Activated T-cell treated with anti-CD3 and anti-CD28 coated beads for 4 hours (primary cell): Measurements from ENCODE around the gene NDUFB3.
"Not testable (repeated sequence)": the region's sequence is repeated elsewhere in the genome, so short reads cannot be mapped to it uniquely, and the experiment has no call there.

Source experiments
- DNase-seq: peaks from one replicate; pipeline ENCODE4 v3.0.0-alpha.2; 2020

NDUFB3 gene

GRCh38 chr2:201100497-201100896 lies 28.7 kb downstream of the NDUFB3 start:
- no peak for DNase-seq

DNA sequence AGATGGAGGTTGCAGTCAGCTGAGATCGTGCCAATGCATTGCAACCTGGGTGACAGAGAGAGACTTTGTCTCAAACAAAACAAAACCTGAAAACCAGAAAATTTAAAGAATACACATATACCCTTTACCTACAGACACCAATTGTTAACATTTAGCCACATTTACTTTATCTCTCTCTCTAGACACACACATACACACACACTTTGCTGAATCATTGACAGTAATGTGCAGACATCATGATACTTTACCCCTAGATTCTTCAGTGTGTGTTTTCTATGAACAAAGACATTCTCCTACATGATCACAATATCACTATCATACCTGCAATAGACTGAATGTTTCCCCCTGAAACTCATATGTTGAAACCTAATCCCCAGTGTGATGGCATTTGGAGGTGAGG lies 34.0 kb downstream of the NDUFB3 start:
- DNase-seq = no peak

DNA sequence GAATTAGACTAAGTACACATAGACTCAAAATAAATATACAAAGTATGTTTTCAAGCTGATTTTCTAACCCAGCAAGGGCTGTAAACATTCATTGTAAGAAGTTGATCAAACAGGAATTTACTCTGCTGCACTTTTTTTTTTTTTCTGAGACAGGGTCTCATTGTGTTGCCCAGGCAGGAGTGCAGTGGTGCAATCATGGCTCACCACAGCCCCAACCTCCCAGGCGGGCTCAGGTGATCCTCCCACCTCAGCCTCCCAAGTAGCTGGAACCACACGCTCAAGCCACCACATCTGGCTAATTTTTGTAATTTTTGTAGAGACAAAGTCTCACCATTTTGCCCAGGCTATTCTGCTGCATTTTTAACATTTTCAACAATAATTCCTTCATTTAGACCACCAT lies 35.8 kb downstream of the NDUFB3 start:
- DNase-seq = no peak

- no peak for DNase-seq
Measured at GRCh38 chr2:201108341-201108740, 36.5 kb downstream of the NDUFB3 start.

DNA sequence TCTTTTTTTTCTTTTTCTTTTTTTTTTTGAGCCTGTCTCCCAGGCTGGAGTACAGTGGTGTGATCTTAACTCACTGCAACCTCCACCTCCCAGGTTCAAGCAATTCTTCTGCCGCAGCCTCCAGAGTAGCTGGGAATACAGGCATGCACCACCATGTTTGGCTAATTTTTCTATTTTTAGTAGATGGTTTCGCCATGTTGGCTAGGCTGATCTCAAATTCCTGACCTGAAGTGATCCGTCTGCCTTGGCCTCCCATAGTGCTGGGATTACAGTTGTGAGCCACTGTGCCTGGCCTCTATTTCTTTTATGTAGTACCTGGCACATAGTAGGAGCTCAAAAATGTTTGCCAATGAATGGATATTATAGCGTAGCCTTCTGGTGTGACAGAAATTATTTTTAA lies 37.4 kb downstream of the NDUFB3 start:
- no peak for DNase-seq

DNA sequence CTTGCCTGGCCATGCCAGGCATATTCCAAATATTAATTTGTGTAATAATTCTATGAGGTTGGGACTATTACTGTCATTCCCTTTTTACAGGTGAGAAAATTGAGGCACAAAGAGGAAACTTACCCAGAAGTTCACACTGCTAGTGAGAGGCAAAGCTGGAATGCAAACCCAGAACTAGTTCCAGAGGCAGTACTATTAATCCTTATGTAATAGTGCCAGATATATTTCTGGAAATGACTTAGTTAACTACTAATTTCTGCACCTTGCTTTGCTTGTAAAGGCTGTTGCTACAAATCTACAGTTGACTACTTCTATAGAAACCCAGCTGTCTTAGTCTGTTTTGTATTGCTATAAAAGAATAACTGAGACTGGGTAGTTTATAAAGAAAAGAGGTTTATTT lies 38.8 kb downstream of the NDUFB3 start:
- DNase-seq = no peak

DNA sequence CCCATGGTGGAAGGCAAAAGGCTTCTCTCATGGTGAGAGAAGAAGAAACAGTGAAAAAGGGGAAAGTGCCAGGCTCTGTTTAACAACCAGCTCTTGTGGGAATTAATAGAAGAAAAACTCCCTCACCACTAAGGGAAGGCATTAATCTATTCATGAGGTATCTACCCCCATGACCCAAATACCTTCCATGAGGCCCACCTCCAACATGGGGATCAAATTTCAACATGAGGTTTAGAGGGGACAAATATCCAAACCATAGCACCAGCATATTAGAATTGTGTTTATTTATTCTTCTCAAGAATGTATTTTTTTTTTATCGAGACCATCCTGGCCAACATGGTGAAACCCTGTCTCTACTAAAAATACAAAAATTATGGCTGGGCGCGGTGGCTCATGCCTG lies 39.3 kb downstream of the NDUFB3 start:
- no peak for DNase-seq

- DNase-seq = no peak
Measured at GRCh38 chr2:201114350-201114749, 42.5 kb downstream of the NDUFB3 start.

- DNase-seq = no peak
Measured at GRCh38 chr2:201114846-201115245, 43.0 kb downstream of the NDUFB3 start.

DNA sequence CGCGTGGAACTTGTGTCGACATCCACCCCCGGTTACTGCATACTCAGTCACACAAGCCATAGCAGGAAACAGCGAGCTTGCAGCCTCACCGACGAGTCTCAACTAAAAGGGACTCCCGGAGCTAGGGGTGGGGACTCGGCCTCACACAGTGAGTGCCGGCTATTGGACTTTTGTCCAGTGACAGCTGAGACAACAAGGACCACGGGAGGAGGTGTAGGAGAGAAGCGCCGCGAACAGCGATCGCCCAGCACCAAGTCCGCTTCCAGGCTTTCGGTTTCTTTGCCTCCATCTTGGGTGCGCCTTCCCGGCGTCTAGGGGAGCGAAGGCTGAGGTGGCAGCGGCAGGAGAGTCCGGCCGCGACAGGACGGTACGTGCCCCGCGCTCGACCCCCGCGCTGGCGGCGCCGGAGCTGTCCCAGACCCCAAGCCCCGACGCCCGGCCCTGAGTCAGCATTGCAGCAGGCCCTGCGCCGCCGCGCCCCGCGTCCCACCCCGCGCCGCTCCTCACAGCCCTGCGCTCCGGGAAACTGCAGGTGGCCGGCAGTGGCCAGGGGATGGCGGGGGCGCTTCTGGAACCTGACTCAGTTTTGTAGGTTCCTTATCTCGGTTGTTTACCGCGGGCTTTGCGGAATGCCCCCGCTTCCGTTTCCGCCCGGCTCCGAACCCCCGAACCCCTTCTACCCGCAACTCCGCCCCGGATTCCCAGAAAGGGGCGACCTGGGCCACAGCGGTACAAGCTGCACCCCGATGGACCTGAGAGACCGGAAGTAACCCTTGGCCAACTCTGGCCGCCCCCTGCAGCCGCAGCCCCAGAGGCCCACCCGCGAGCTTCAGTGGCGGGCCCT lies 44.5 kb downstream of the NDUFB3 start, which contains the start of gene CFLAR:
Gene CFLAR, plus strand, starts transcription at position 50 of the 844 bp plus-strand sequence. CDS start 13,702 bp downstream, outside the sequence.
- DNase-seq = peak; percentile 62

GRCh38 chr2:201116959-201117734 lies 45.3 kb downstream of the NDUFB3 start:
- no peak for DNase-seq

- not testable (repeated sequence) for DNase-seq
Measured at GRCh38 chr2:201117735-201118094, 45.9 kb downstream of the NDUFB3 start.

- peak; percentile 82 for DNase-seq
Measured at GRCh38 chr2:201118121-201118960, 46.5 kb downstream of the NDUFB3 start.

GRCh38 chr2:201118961-201119854 lies 47.4 kb downstream of the NDUFB3 start:
- DNase-seq = no peak

DNA sequence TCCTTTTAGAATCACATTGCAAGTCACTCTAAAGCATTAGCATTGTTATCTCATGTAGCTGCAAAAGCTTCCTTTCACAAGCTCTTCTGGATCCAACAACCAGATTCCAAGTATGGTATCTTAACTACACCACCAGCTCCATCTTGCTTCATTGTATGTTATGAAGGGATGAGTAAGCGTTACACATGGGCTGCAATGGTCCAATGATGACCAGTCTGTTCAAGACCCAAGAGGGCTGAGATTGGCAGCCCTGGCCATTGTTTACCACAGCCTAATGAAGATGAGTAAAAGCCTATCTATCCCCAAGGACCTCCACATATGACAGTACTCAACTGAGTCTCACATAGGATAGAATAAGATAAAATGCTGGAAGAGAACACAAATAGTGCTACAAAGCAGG lies 50.5 kb downstream of the NDUFB3 start:
- DNase-seq = no peak

- DNase-seq = no peak
Measured at GRCh38 chr2:201126308-201127151, 54.7 kb downstream of the NDUFB3 start.

- DNase-seq = no peak
Measured at GRCh38 chr2:201127152-201127511, 55.3 kb downstream of the NDUFB3 start.

- no peak for DNase-seq
Measured at GRCh38 chr2:201127570-201127969, 55.8 kb downstream of the NDUFB3 start.

DNA sequence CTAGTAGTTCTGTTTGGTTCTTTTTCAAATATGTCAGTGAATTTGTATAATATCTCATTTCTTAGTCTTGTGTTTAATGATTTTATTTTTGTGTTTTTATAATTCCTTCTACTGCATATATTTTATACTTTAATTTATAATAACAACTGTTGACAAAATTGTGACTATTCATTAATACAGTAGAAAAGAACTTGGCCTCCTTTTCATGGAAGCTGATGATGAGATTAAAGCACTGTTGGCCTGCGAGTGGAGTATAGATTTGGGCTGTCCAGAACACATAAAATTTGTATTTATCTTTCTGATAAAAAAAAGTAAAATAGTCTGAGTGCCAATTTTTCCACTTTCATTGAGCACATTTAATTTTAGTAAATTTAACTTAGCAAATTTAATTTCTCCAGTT lies 56.2 kb downstream of the NDUFB3 start:
- no peak for DNase-seq

DNA sequence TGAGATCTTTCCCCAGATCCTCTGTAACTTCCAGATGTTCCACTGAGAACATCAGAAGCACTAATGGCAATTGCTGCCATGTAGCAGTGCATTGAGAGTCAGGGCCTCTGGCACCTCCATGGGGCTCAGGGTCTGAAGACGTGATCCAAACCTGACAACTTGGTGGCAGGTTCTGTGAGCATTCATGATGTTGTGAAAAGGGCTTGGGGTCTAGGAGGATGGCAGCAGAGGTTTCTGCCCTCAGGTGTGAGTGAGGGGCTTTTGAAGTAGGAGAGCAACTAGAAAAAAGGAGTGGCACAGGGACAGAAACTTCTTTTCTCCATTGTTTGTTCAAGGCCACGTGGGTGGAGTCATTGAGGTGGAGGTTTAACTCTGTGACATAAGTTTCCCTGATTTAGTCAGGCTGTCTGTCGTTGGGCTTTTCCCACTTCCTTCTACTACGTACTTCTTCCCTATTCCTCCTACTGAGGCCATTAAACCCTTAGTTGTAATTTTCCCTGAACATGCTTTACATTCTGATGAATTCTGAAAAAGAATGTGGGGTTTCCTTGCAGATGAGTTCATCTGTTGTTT lies 57.2 kb downstream of the NDUFB3 start:
- DNase-seq = no peak
